GM18505 (cell line): Measurements from ENCODE around the gene CORIN.

Source experiments
- ATAC-seq: cut with Tn5 transposase; IDR thresholded peaks from one replicate; pipeline ENCODE4 v1.9.1; 2021; ENCODE audit not compliant: unreplicated experiment
- POLR2A ChIP-seq: IDR thresholded peaks from 4 replicates; pipeline ENCODE4 v1.6.1; 2011; ENCODE audit warnings: borderline replicate concordance; ENCODE audit not compliant: insufficient read depth, insufficient read length; ENCODE audit errors: extremely low read depth

Gene CORIN

DNA sequence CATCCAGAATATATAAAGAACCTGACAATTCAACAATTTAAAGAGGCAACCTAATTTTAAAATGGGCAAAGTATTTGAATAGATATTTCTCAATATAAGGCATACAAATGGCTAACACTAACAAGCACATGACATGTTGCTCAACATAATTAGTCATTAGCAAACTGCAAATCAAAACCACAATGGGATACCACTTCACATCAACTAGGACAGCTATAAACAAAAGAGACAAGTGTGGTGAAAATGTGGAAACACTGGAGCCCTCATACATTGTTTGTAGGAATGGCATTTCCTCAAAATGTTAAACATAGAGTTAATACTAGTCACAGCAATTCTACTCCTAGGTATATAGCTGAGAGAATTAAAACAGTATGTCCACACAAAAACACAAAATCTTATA lies 96.7 kb downstream of the CORIN start:
- ATAC-seq, result no peak
- no peak for TF ChIP-seq POLR2A

DNA sequence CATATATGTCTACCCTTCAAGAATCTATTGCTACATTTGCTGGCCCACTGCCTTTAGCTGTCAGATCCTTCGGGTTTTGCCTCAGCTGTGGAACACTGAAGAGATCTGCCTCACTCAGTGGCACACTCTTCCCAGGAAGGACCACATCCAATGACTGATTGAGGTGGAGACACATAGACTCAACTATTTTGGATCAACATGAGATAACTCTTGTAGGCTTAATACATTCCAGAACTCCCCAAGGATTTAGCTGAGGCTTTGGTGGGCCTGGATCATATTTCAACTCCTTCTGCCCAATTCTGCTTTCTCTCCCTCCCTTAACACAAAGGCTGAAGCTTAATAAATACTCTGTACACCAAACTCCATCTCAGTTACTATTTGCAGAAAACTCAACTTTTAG lies 100.5 kb downstream of the CORIN start:
- no peak for TF ChIP-seq POLR2A
- ATAC-seq, result no peak

DNA sequence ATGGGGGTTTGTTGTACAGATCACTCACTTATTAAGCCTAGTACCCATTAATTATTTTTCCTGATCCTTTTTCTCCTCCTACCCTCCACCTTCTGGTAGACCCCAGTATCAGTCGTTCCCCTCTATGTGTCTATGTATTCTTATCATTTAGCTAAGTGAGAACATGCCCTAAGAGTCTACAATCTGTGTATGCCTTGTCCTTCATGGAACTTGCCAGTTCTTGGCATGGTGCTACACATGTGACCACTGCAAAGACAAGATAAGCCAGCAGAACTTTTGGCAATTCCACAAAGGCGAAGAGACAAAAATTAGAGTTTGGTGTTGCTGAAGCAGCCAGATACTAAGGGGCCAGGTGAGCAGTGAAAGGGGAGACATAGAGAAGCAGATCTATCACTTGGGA lies 101.3 kb downstream of the CORIN start:
- no peak for TF ChIP-seq POLR2A
- no peak for ATAC-seq

DNA sequence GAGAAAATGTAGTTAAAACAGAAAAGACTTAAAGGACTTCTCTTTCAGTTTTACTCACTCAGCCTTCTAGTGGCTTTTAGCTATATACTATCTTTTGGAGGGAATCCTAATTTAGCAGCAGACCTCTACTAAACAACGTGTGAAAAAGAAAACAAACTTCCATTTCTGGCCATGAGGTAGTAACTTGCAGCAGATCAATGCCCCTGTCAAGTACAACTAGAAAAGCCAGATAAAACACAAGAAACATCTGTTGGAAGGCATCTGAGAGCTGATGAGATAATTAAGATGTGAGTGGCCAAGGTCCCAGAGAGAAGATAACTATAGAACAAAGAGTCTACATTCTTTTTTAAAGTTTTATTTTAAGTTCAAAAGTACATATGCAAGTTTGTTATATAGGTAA lies 101.7 kb downstream of the CORIN start:
- no peak for TF ChIP-seq POLR2A
- ATAC-seq, result no peak

DNA sequence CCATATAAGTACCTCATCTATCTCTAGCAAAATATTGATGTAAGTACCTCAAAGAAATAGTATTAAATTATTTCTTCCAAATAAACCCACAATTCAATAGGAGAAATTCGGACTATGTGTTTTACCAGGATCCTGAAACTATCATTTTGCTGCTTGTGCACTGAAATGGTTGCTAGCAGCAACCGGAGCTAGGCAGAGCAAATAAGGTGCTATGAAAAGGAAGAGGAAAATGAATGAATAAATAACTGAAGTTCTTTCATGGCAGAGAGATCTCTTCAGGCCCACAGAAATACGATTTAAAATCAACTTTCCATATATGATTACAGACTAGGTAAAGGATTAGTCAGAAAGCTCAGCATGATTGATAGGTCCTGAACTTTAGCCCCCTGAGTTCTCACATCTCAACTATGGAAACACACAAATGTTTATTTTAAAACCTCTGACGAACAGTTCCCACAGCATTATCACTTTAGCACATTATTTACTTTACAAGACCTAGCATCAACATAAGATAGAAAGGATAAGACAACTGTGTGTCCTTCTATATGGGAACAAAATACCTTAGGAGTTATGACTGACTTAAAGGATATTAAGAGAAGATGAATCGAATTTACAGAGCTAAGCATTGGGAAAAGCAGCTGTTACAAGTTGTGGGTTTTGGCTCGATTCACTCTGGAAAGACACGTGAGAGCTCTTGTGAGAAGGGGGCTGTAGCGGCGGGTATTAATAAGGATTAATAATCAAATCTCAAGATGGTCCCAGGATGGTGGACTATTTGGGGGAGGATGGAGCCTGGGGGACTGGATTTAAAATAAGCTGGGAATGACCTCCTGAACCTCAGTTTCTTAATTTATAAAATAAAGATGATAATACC lies 104.3 kb downstream of the CORIN start:
- TF ChIP-seq POLR2A, result no peak
- no peak for ATAC-seq

DNA sequence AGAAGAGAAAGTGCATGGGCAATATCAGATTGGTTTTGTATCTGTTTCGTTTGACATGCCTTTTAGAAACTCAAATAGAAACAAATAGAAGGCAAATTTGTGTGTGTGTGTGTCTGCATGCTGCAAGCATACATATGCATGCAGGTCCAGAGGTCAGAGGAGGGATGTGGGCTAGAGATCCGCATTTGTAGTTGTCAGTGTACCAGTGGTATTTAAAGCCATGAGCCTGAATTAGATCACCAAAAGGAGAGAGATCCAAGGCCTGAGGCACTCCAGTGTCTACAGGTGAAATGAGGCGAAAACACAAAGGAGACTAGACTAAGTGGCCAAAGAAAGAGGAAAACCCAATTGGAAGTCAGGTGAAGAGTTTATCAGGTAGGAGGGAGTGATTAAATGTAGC lies 106.7 kb downstream of the CORIN start:
- TF ChIP-seq POLR2A, result no peak
- no peak for ATAC-seq

DNA sequence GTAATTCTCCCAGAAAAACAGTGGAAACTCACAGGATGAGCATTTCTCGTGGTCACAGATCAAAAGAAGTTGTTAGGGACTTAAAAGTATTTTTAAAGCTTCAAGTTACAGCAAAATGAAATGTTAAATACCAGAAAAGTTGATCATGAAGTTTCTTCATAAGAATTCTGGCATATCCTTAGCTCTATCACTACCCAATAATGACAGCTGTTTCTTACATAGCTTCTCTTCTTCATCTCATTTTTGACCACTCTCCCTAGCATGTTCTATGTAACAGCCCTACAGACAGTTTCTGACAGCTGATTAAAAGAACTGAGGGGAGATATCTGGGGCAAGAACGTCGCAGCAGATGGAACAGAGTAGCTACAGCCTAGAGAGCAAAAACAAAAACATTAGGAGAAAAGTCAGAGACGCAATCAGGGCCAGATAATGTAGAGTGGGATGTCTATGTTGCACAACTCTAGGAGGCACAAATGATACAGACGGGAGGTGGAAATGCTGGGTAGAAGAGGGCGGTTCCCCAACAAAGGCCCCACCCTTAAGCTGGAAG lies 108.7 kb downstream of the CORIN start:
- ATAC-seq, result no peak

DNA sequence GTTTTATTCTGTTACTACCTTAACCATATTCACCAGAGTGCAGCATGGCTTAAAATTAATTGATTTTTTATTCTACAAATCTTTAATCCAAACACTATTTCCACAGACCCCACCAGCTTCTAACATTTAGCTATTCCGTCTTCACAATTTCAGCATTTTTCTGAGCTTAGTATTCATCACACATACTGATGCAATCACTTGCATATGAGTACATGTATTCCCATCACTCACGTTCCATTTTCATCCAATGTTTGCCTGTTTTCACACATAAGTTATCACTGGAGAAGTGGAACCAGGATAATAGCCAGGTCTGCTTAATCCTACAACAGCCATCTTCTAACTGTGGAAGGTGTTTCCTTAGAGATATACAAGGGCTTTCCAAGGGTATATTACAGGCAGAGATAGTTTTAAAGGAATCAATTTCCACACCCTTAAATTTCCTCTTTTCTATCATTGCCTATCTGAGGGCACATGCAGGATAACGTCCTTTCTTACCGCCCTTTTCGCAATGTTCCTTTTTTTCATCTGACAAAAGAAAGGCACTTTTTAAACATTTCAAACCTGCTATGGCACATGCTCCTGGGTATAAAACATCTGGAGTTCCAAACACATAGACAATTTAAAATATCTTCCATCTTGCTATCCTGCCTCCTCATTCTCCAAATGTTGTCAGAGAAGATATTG lies 115.8 kb downstream of the CORIN start:
- ATAC-seq, result no peak

More for the DNA sequence above, 108.7 kb downstream of the CORIN start:
- TF ChIP-seq POLR2A, result no peak

DNA sequence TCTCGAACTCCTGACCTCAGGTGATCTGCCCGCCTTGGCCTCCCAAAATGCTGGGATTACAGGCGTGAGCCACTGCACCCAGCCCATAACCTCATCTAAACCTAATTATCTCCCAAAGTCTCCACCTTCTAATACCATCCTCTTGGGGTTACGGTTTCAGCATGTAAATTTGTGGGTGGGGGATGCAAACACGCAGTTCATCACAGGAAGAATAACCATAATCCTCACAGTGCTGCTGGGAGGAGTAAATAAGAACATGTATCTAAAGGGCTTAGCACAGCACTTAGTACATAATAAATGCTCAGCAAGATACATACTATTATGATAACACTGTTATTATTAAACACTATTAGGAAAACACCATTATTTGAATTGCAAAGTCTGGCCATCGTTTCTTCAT lies 116.4 kb downstream of the CORIN start:
- no peak for ATAC-seq
- TF ChIP-seq POLR2A, result no peak

More for the DNA sequence above, 115.8 kb downstream of the CORIN start:
- no peak for TF ChIP-seq POLR2A

DNA sequence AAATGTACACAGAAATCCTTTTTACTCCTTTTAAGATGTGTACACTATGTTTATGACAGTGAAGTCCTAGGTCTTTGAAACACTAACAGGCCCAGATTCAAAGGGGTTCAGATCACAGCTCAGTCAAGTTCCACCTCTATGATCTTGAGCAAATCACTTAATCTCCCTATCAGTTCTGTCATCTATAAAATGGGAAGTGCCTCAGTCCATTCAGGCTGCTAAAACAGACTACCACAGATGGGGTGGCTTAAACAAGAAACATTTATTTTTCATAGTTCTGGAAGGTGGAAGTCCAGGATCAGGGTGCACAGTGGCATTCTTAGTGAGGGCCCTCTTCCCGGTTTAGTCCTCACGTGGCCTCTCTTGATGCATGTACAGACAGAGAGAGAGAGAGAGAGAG lies 117.1 kb downstream of the CORIN start:
- no peak for ATAC-seq
- no peak for TF ChIP-seq POLR2A

DNA sequence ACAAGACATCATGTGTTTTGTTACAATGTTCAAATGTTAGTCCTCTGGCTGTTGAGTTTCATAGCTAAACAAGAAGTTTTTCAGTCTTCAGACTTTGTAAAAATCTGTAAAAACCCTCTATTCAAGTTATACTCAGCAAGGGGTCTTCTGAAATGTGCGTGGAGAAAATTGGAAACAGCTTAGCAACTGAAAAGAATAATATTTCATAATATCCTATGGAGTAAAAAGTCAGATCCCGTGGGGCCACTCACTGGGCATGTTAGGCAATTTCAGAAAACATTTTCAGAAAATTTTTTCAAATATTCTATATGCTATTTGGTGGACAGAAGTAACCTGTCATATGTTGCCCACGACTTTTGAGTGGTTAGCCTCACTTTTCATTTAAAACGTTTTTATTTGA lies 118.3 kb downstream of the CORIN start:
- no peak for TF ChIP-seq POLR2A
- no peak for ATAC-seq

DNA sequence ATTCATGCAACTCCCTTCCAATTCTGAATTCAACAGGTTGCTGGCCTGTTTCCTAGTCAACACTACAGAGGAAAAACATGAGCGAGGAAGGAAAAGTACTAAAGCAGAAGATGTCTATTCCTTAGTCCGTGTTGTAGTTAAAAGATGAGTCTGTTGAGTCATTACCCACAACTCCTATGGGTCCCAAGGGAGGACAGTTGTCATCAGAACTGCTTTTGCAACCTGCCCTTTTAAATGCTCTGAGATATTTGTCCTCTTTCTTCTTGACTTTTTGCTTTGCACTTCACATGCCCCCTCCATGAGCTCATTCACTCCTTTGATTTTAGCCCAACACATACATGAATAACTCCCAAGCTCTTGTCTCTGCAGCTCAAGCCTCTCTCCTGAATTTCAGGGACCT lies 119.2 kb downstream of the CORIN start:
- TF ChIP-seq POLR2A, result no peak
- no peak for ATAC-seq

DNA sequence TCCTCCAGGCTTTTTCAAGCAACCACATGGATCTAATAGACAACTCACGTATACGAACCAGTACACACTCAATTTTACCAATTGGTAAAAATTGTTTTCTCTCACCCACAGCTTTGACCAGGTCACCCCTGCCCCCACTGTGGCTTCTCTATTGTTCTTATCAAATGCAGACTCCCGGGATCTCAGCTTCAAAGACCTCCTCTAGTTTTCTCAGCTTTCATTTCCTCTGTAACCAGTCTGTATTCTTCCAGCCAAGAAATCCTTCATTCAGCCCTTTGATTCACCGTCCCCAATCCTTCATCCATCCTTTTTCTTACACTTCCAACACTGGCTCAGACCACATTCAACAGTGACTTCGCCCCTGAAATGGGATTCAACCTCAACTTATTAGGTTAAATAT lies 120.7 kb downstream of the CORIN start:
- no peak for ATAC-seq
- TF ChIP-seq POLR2A, result no peak
